ENCODE data around the gene HPN.

DNA sequence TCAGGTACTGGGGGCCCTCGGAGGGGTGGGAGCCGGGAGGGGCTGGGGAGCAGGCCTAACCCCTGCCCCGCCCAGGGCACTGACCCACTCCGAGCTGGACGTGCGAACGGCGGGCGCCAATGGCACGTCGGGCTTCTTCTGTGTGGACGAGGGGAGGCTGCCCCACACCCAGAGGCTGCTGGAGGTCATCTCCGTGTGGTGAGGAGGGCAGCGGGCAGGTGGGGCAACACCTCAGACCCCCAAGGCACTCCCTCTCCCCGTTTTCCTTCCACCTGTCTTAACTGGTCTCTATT, 18.2 kb downstream of the HPN start:
- TF ChIP-seq EZH2phosphoT487 (IDR thresholded peaks at IDR 0.05) (no peak), CTCF (IDR thresholded peaks at IDR 0.05) (no peak)

Data from neural progenitor cell (in vitro differentiated cells).